GM18511 (cell line): ENCODE data around the gene F2RL2.
A peak's percentile ranks its signal among the peaks of the same experiment; 100 is the strongest.

Experiments used
- ATAC-seq: cut with Tn5 transposase; IDR thresholded peaks from one replicate; pipeline ENCODE4 v1.9.1; 2021; ENCODE audit warnings: mild to moderate bottlenecking, moderate library complexity; ENCODE audit not compliant: unreplicated experiment

F2RL2 gene

GRCh38 chr5:76622973-76623596, at the start of gene F2RL2:
F2RL2 (minus strand) TSS chr5:76623403; CDS start chr5:76623230, 173 bp downstream.
- no peak for ATAC-seq

- no peak for ATAC-seq
These were observed 49.0 kb upstream of the F2RL2 start for GRCh38 chr5:76672242-76672641.

GRCh38 chr5:76670508-76670907, 47.3 kb upstream of the F2RL2 start:
- ATAC-seq: no peak

GRCh38 chr5:76669245-76669644, 46.0 kb upstream of the F2RL2 start:
- no peak for ATAC-seq

GRCh38 chr5:76667495-76667894, 44.3 kb upstream of the F2RL2 start:
- ATAC-seq: no peak

- no peak for ATAC-seq
These were observed 40.9 kb upstream of the F2RL2 start for GRCh38 chr5:76664079-76664478.

- ATAC-seq: no peak
These were observed 40.4 kb upstream of the F2RL2 start for GRCh38 chr5:76663573-76663972.

GRCh38 chr5:76662521-76662920, 39.3 kb upstream of the F2RL2 start:
- no peak for ATAC-seq

GRCh38 chr5:76660360-76660759, 37.2 kb upstream of the F2RL2 start:
- ATAC-seq: no peak

- ATAC-seq: no peak
These were observed 34.6 kb upstream of the F2RL2 start for GRCh38 chr5:76657683-76658311.

GRCh38 chr5:76657091-76657490, 33.9 kb upstream of the F2RL2 start:
- no peak for ATAC-seq

- no peak for ATAC-seq
These were observed 29.7 kb upstream of the F2RL2 start for GRCh38 chr5:76652809-76653414.

- ATAC-seq: no peak
These were observed 25.9 kb upstream of the F2RL2 start for GRCh38 chr5:76649140-76649539.

GRCh38 chr5:76643371-76643770, 20.2 kb upstream of the F2RL2 start:
- no peak for ATAC-seq

GRCh38 chr5:76642390-76643040, 19.3 kb upstream of the F2RL2 start:
- no peak for ATAC-seq

GRCh38 chr5:76641514-76642120, 18.4 kb upstream of the F2RL2 start:
- ATAC-seq: no peak

GRCh38 chr5:76638479-76638878, 15.3 kb upstream of the F2RL2 start:
- ATAC-seq: peak; percentile 52

- no peak for ATAC-seq
These were observed 14.3 kb upstream of the F2RL2 start for GRCh38 chr5:76637490-76637889.

- ATAC-seq: no peak
These were observed 11.5 kb upstream of the F2RL2 start for GRCh38 chr5:76634661-76635060.

- no peak for ATAC-seq
These were observed 3.5 kb upstream of the F2RL2 start for GRCh38 chr5:76626738-76627137.

- ATAC-seq: no peak
These were observed 2.0 kb upstream of the F2RL2 start for GRCh38 chr5:76625087-76625815.
